ENCODE measurements around the gene YOD1.
A peak's percentile ranks its signal among the peaks of the same experiment; 100 is the strongest.

YOD1 gene

DNA sequence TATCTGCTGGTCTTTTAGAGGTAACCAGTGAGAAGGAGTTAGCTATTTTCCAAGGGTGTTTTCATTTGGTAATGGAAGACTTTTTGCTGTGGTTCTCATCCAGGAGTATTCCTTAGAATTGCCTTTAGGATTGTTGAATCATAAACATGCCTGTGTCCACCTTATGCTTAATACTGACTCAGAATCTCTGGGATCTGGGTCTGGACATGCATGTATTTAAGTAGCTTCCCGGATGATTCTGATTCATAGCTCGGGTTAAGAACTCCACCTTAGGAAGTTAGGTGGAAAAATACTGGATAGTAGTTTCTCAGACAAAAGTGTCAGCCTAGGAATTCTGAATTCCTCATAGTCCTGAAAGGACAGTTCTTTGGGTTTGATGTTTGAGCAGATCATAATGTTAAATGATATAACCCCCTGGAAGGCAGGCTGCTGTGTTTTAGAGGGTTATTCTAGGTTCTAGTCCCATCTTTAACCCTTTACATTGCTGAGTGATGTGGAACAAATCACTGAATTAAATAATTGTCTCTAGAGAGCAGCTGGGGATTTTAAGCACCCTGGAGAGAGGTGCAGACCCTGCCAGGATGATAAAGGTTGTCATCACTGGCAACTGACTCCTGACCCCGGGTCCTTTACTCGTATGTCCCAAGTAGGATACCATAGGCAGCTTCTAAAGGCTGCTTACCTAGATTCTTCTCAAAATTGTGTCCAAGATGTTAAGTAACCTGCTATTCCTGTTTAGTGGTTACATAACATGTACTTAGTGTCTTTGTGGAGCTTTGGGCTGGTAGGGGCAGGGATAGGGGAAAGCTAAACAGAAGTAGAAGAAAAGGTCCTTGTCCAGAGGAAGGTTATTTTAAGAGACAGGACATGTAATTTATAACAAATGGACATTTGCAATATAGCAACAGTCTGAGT lies 23.2 kb upstream of the YOD1 start:
- no peak for DNase-seq (ENCODE audit: low read depth in 2 of 2)

DNA sequence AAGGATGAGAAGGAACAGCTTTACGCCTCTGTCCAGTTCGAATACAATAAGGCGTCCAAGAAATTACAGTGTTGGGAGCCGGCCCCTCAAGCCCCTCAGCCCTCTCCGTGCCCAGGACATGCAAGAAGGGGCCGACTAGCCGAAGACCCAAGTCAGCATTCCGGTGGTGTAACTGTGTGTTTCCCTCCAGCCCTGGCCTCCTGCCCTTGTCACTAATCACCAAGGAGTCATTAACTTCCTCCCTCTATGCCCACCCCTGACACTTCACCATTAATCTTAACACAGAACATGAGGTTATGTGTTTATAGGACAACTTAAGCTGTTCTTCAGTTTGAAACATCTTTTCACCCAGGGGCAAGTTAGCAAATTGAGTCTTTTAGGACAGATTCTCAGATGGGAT lies 21.2 kb upstream of the YOD1 start:
- no peak for DNase-seq (ENCODE audit: low read depth in 2 of 2)

DNA sequence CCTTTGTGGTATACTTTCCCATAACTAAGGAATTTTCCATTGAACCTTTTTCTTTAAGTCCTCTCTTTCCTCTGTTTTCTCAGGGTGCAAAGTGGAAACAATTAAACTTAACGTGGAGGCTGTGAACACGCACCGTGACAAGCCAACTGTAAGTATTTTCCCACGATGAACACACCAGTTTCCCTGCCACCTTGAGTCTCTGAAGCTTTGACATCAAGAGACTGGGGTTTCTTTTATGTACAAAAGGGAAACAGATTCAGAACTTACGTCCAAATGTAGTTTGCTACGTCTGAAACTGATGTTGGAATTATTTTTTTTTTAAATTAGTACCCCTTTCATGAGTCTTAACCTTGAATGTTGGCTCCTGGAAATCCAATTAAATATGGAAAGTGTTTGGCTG lies 20.4 kb upstream of the YOD1 start:
- DNase-seq (ENCODE audit: low read depth in 2 of 2), result no peak

DNA sequence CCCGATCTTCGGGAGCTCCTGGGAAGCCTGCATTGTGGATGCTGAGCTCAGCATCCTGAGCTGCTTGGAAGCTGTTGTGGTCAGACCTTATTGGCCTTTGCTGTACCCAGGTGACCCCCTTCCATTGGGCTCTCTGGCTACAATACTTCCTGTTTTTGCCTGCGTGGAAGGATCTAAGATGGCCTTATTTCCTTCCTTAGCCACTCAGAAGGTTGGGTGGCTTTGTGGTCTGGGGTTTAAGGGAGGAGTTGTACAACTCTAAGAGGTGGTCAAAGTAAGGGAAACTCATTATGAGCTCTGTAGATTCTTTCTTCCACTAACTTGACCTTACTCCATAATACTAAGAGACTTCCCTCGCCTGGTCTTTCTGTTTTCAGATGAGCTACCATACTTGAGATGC lies 19.8 kb upstream of the YOD1 start:
- DNase-seq (ENCODE audit: low read depth in 2 of 2), result no peak

DNA sequence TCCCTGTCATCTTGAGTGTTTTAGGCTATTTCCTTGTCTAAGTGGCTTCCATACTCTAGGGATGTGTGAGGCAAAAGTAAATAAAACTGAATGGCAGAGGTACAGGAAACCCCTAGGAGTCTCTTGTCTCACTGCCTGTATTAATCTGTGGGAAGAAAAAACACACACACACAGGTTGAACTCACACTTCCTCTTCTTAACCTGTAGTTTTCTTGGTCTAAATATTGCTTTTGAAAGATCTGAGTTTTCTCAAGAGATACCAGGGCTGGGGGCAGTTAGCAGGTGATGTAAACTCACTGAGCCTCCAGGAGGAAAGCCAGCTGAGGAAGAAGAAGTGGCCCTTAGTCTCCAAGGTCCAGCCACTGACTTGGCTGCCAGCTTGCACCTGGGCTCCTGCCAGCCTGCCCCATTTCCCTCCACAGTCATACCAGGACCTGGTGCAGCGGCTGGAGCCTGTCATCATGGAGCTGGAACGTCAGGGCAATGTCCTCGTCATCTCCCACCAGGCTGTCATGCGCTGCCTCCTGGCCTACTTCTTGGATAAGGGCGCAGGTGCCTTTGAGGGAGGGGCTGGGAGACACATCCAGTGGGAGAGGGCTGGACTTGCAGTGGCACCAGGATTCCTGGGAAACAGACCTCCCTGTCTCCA lies 19.0 kb upstream of the YOD1 start:
- DNase-seq (ENCODE audit: low read depth in 2 of 2), result no peak

DNA sequence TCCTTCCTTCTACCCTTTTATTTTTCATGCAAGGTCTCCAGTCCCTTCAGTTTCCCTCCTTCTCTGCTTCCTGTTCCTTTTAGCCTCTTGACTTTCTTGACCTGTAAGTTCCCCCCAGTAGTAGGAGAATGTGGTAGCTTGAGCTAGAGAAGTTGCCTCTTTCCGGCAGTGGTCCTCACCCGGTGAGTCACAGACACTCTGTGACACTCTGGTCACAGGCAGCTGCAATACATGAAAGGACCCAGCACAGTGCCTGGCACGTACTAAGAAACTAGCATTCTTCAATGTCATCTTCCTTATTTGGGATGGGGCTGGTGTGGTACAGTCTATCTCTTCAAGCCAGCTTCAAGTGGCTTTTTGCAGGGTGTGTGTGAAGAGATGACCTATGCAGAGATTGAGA lies 18.1 kb upstream of the YOD1 start:
- DNase-seq (ENCODE audit: low read depth in 2 of 2), result no peak

DNA sequence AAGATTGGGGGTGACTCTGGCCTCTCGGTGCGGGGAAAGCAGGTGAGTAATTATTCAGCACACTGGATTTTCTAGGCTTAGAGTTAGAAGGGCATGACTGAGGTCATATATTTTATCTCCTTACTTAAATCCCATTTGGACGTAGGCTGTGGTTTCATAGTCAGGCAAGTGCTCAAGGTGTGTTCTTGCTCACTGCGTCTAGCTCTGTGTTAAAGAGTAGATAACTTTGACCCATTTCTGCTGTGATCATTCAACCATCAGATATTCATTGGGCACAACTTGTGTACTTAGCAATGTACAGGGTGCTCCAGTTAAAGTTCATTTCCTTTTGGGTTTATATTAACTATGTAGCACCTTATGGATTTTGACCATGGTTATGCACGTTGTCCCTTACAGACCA lies 16.7 kb upstream of the YOD1 start:
- DNase-seq (ENCODE audit: low read depth in 2 of 2), result no peak

DNA sequence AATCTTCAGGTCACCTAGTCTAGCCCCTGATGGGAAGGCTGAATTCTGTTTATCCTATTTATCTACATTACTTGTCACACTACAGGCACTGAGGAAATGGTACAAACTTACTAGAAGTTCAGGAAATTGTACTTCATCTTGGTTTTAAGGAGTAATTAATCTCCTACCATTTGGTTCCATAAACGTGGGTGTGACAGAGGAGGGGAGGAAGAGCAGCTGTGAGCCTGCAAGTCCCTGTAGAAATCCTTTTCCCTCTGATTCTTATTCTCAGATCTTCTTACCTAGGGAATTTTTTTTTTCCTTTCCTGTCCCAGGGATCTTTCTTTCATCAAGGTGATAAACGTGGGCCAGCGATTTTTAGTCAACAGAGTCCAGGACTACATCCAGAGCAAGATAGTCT lies 16.2 kb upstream of the YOD1 start:
- DNase-seq (ENCODE audit: low read depth in 2 of 2), result no peak

DNA sequence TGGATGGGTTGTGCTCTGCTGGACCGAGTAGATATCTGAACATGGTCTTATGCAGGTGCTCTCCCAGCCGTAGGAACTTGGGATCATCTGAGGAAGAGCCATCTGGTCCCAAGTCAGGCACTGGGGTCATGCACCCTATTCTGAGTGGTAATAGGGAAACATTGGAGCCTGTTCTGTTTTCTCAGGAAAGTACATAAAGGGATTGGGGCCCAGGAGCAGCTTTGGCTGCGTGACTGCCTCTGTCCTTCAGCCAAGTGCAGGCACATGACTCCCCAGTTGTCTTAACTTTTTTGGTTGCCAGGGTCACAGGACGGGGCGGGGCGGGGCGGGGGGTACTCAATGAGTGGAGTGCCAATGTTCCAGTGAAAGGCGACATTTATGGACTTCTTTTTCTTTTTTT lies 13.6 kb upstream of the YOD1 start:
- no peak for DNase-seq (ENCODE audit: low read depth in 2 of 2)

DNA sequence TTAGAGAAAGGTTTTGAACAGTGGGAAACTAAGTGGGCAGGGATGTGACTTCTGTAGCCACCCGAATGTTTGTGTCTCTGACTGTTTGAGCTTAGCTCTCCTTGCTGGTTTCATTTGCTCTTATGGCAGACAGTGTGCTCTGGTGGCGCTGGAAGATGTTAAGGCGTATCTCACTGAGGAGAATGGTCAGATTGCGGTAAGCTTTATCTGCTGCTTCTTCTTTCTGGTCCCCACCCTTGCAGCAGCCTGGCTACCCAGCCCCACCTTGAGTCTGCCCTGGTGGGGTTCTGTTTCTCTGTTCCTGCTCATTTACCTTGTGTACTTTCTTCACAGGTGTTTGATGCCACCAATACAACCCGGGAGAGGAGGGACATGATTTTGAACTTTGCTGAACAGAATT lies 12.0 kb upstream of the YOD1 start:
- no peak for DNase-seq (ENCODE audit: low read depth in 2 of 2)

DNA sequence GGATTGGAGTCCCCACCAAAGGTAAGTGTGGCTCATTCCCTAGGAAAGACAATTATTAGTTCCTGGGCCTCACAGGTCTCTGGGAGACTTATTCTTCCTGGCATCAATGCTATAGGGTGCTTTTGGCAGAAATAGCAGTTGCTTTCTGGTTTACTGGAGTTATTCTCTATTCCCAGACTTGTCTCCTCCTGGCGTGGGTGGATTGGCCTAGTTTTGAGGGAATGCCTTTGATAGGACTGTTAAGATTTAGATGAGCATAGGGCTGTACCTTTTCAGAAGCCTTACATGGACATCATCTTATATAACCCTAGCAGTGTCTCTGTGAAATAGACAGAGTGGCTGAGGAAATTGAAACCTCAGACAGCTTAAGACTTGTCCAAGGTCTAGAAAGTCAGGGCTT lies 11.1 kb upstream of the YOD1 start:
- DNase-seq (ENCODE audit: low read depth in 2 of 2), result no peak

DNA sequence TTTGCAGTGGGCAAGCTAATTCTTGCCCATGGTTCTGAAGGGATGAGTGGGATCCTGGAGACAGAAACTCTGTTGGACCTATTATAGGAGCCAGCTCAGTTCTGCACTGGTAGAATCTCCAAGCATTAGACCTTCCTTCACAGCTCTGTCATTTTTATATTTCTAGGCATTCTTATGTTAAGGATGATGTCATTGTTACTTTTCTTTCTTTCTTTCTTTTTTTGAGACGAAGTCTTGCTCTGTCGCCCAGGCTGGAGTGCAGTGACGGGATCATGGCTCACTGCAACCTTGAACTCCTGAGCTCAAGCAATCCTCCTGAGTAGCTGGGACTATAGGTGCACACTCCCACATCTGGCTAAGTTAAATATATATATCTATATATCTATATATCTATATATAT lies 9.6 kb upstream of the YOD1 start:
- no peak for DNase-seq (ENCODE audit: low read depth in 2 of 2)

DNA sequence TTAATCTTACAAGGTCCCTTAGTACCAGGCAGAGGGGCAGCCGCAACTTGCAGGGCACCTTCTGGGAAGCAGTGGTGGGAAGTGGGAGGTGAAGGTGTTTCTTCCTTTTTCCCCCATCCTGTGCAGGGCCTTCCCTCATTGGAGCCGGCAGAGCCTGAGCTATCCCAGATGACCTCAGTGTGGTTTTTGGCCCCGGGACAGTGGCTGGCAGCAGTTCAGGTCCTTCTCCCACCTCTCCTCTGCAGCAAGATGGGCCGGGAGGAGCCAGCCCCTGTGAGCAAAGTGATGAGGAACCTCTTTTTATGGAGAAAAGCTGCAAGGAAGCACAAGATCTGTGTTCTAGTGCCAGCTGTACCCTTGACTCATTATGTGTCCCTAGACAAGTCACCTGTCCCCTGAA lies 8.9 kb upstream of the YOD1 start:
- no peak for DNase-seq (ENCODE audit: low read depth in 2 of 2)

DNA sequence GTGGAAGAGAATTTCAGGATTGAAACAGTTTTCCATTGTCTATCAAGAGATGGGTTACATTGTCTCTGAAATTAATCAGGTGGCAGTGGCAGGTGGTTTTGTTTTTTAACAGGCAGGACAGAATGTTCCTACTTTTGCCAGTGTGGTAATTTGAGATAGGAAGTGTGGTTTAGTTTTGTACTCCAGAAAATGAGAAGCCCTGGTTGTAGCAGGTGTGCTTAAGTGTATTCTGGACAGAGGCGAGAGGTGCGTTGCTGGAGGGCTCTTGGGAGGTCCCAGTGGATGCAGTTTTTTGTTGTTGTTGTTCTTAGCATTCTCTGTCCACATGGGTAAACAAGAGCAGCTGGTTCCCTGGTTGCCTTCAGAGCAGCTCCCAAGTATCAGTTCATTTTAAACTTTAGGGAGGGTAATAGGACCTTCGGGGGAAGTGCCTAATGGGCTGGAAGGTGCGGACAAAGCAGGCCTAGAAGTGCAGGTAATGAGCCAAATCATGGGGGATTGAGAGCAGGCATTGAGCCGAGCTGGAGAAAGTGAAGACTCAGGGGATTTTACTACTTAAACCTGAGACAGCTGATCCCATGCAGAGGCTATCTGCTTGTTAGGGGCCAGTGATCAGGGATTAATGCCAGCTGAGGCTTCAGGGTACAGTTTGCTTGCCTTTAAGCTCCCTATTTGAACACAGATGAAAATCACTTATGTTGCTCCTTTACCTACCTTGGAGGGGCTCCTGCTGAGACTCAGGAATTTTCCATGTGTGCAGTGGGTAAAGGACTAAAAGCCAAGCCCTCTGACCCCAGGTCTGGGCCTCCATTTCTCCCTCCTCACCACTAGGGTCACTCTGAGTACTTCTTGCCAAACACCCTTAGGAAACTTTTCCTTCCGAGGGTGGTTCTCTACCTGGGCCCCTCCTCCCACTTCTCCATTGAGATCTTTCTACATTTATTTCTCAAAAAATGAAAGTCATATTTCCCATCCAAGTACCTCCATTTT lies 8.2 kb upstream of the YOD1 start:
- DNase-seq (ENCODE audit: low read depth in 2 of 2), result no peak

DNA sequence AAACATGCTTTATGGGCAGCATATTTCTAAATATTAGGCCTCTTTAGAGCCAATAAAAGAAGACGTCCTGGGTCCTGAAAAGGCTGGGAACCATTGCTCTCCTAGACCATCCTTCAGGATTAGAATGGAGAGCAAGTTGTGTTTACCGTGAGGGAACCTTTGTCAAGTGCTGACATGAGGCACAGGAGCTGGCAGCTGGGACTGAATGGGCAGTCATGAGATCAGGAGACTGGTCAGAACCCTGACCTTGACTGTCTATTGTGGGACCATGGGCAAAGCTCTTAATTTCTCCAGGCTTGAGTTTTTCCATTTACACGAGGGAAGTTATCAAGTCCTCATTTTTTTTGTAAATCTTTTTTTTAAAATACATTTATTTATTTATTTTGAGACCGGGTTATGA lies 7.2 kb upstream of the YOD1 start:
- DNase-seq (ENCODE audit: low read depth in 2 of 2), result no peak

DNA sequence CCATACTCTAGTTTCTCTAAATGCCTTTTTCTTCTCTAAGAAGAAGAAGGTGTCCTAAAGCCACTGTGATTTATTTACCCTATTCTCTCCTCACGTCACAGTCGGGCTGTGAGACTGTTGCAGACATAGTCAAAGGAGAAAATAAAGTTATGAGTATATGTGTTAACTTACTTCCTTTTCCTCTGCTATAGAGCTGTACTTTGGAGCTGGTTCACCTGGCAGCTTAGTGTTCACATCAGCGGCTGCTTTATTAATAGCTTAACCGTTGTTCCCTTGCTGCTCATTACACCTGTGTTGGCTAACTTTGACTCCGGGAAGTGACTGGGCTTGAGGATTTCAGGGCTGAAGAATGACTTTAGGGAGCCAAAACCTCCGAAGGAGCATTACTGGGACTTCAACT lies 5.7 kb upstream of the YOD1 start:
- DNase-seq (ENCODE audit: low read depth in 2 of 2), result no peak

DNA sequence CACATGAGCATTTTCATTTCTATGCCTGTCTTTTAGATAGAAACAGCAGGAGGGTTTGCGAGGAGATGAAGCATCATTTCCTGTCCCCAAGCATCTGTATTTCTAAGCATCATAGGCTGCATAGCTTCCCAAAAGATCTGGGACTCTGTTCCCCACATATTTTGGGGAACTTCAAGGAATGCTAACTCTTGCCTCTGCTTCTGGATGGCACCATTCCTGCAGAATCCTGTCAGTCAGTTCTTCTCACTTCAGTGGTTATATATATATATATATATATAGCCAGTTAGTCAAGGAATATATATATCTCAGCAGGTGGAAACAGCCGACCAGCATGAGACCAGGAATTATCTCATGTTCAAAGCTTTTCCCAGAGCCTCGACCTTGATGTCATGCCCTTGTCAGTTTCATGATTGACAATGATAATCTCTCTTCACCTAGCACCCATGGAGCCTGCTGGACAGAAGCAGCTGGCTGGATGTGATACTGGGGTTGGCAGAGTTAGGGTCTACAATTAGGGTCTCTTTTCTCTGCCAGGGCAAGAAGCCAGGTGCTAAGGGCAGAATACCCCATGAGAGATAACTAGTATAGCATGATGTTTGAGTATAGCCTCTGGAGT lies 4.5 kb upstream of the YOD1 start:
- DNase-seq (ENCODE audit: low read depth in 2 of 2), result no peak

DNA sequence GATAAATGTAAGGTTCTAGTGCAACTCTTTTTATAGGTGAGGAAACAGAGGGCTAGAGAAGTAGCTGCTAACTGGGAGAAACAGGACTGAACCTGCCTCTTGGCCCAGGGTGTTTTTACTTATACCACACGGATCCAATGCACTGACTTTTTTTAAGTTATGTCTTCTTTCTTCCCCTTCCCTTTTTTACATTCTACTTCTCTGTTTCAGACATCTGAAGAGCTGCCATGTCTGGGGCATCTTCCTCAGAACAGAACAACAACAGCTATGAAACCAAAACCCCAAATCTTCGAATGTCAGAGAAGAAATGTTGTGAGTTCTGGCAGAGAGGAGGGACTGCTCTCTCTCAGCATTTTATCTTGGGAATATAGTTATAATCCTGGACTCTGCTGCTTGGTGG lies 3.5 kb upstream of the YOD1 start:
- DNase-seq (ENCODE audit: low read depth in 2 of 2), result no peak

DNA sequence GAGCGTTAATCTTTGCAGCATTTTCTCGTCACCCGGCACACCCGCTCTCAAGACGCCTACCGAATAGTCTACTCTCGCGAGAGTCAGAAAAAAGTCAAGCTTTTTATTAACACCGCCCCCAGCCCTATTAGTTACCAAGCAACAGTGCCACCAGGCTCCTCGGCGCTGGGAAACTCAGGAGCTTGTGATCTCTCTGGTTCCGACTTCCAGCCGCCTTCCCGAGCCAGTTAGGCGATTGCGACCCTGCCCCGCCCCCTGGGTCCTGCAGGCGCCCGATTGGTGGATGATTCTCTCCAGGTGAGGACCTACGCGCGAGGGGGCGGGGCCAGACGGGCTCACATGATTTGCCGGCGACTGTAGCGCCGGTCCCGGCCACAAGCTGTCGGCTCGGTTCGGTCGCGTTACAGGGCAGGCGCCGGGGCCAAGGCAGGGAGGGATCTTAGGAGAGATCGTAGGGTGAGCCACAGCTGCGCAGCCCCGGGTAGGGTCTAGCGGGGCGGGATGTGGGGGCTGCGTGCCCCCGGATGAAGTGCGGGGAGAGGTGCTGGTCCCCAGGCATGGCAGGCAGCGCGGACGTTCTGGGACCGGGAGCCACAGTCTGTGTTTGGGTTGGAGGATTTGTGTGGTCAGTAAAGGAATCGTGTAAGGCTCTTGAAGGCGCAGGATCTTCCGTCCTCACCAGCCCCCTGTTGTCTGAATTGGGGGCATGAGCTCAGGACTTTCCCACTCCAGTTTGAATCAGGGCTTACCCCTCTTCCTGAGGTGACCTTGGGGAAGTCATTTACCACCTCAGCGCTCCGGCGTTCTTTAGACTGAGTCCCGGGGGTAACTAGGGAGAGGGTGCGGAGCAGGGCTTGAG lies 2.1 kb upstream of the YOD1 start, which contains the start of gene PFKFB2:
PFKFB2 (plus strand) TSS at position 365 of the 859 bp plus-strand sequence. CDS start 1,443 bp downstream, outside the sequence.
- peak; percentile 84 to 96 for DNase-seq (ENCODE audit: low read depth in 2 of 2)

DNA sequence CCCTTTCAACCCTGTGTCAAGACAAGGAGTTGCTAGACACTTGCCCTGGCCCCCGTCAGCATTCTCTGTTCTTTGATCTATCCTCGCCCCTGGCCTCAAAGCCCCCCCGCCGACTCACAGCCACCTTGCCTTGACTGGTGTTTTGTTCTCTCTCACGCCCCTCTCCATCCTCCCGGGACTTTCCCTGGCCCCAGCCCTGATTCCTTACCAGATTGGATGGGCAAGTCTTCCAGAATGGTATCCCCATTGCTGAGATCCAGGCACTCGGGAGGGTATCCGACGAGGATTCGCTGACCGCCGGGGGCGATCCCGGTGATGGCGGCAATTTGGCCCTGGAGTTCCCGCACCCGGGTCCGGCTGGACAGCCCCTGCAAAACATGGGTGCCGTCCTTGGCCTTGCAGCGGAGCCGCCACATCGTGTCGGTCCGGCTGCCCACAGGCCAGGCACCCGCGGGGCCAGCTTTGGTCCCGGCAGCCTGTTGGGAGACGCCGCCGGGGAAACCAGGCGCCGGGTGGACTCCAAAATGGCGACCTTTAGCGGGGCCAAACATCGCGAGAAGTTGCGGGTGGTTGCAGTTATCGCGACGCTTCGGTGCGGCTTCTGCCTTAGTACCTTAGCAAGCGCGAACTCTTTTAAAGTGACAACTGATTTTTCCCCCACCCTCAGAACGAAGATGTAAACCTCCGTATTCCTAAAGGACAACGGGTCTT lies 373 bp downstream of the YOD1 start:
- DNase-seq (ENCODE audit: low read depth in 2 of 2), result peak; percentile 77 to 88

Data from stimulated activated CD4-positive, alpha-beta T cell treated with anti-CD3 and anti-CD28 coated beads, Interleukin-12 subunit alpha, Interleukin-12 subunit beta, amount 100 ng/mL, for 24 hours (primary cell).